Activated CD4-positive, alpha-beta T cell treated with anti-CD3 and anti-CD28 coated beads, Interleukin-2, amount 10 ng/mL, durations not matched to agents 7 days and 5 days (primary cell): ENCODE results near the gene COQ2. TPM values are rescaled to one million over a fixed set of nuclear protein-coding genes. Genes with fewer than 3 reads are reported as not detected.
"Not testable (repeated sequence)": the region's sequence is repeated elsewhere in the genome, so short reads cannot be mapped to it uniquely, and the experiment has no call there.

Experiments
- CTCF ChIA-PET: fragments of 350-600 bp; sonication (Branson Sonifier 250); formaldehyde crosslinking; loops from one replicate; lab custom pipeline; 2021; ENCODE audit warnings: antibody characterized with exemption; lab: Charles Lee
- POLR2A ChIA-PET: fragments of 350-600 bp; sonication (Branson Sonifier 250); formaldehyde crosslinking; loops from one replicate; lab custom pipeline; 2021; ENCODE audit warnings: antibody characterized with exemption; lab: Charles Lee
- DNase-seq: peaks from one replicate; pipeline ENCODE4 v3.0.0-alpha.2; 2020
- H3K27ac Mint-ChIP-seq: one replicate; pipeline ENCODE4 v1.8.0; 2021; ENCODE audit warnings: mild to moderate bottlenecking, moderate library complexity, mixed read lengths
- H3K27me3 Mint-ChIP-seq: one replicate; pipeline ENCODE4 v1.8.0; 2021; ENCODE audit warnings: mixed read lengths
- H3K36me3 Mint-ChIP-seq: one replicate; pipeline ENCODE4 v1.8.0; 2021; ENCODE audit warnings: low read depth, mixed read lengths
- H3K4me1 Mint-ChIP-seq: one replicate; pipeline ENCODE4 v1.8.0; 2021; ENCODE audit warnings: mixed read lengths
- H3K4me3 Mint-ChIP-seq: one replicate; pipeline ENCODE4 v1.8.0; 2021; ENCODE audit warnings: mild to moderate bottlenecking, moderate library complexity, mixed read lengths
- H3K9me3 Mint-ChIP-seq: one replicate; pipeline ENCODE4 v1.8.0; 2021; ENCODE audit warnings: mixed read lengths
- total RNA-seq, 2 experiments: library from RNA; stranded (reverse); gene quantifications; one replicate each; pipeline ENCODE4 v1.2.3, GENCODE V29; 2021

The COQ2 gene
- total RNA-seq, result 10 to 100 TPM; 16.2 to 17.9 TPM

- CTCF ChIA-PET, result interaction anchor here (0.7 to 2.4 kb wide), 20 partner anchors 9 to 433 kb away, joined by 3 to 18 read pairs (median 4); partner anchors contain the start of genes COPS4 and THAP9
- DNase-seq, result peak; percentile 95
- Mint-ChIP-seq H3K4me1 (peaks cover 51% of the 10 kb centered on the region), H3K27me3 (no peaks in the 10 kb centered on the region), H3K9me3 (peaks cover 4% of the 10 kb centered on the region), H3K27ac (peak within 1 kb of the TSS; percentile 99), H3K4me3 (peak within 1 kb of the TSS; percentile 98), H3K36me3 (peaks cover 6% of the 10 kb centered on the region)
- POLR2A ChIA-PET, result interaction anchor here (0.7 to 1.4 kb wide), 4 partner anchors 16 to 206 kb away, joined by 3 read pairs; partner anchors contain the start of genes HELQ and MRPS18C
Observed at GRCh38 chr4:83284193-83285054, at the start of gene COQ2. Gene COQ2 (minus strand): TSS chr4:83284798. CDS start chr4:83284764, 34 bp downstream.

- ChIA-PET CTCF (interaction anchor here (1.2 kb wide), 1 partner anchor 176 kb away, joined by 3 read pairs; no protein-coding TSS in a partner anchor), POLR2A (no interaction called here)
Observed at GRCh38 chr4:83331956-83332355, 47.4 kb upstream of the COQ2 start.

DNA sequence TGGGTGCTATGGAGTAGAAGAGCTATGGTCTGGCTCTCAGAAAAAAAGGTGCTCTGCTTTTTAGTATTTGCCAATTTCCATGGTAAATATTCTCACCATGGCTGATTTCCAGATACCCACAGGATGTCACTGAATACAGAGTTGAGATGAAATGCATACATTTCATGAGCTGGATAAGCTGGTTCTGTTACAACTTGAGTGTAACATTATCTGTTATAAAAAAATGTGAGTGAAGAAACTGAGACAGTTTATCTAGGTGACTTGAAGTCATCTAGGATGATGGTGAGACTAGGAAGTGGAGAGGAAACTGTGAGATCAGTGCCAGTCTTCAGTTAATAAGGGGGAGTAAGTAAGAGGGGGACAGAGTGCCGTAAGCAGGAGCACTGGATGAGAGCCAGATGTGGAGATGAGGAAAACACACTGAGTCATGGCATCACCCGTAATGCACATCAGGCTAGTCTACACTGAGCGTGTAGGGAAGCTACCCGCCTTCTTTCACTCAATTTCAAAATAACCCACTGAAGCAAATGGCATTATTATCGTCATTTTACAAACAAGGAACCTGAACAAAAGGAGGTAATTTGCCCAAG lies 45.0 kb upstream of the COQ2 start:
- peaks cover 29% of the 10 kb centered on the region for H3K4me1 Mint-ChIP-seq
- no peak overlapping the region for H3K27ac Mint-ChIP-seq

More at GRCh38 chr4:83331956-83332355, 47.4 kb upstream of the COQ2 start:
- DNase-seq, result no peak
- H3K27ac Mint-ChIP-seq, result no peak overlapping the region
- peaks cover 36% of the 10 kb centered on the region for H3K36me3 Mint-ChIP-seq
- H3K27me3 Mint-ChIP-seq, result peaks cover 7% of the 10 kb centered on the region
- H3K9me3 Mint-ChIP-seq, result no peaks in the 10 kb centered on the region
- H3K4me1 Mint-ChIP-seq, result peaks cover 38% of the 10 kb centered on the region
- no peak overlapping the region for H3K4me3 Mint-ChIP-seq

GRCh38 chr4:83328521-83329187 lies 44.1 kb upstream of the COQ2 start:
- H3K4me1 Mint-ChIP-seq, result peaks cover 21% of the 10 kb centered on the region
- no peak overlapping the region for H3K4me3 Mint-ChIP-seq
- H3K9me3 Mint-ChIP-seq, result no peaks in the 10 kb centered on the region
- DNase-seq, result no peak
- ChIA-PET CTCF (interaction anchor here (0.5 to 2.3 kb wide), 6 partner anchors 8 to 149 kb away, joined by 3 to 8 read pairs (median 3); partner anchors contain the start of gene COQ2), POLR2A (no interaction called here)
- H3K27ac Mint-ChIP-seq, result no peak overlapping the region
- peaks cover 41% of the 10 kb centered on the region for H3K36me3 Mint-ChIP-seq
- H3K27me3 Mint-ChIP-seq, result no peaks in the 10 kb centered on the region

More for the DNA sequence above, 45.0 kb upstream of the COQ2 start:
- POLR2A ChIA-PET, result no interaction called here
- H3K36me3 Mint-ChIP-seq, result peaks cover 41% of the 10 kb centered on the region
- CTCF ChIA-PET, result interaction anchor here (0.5 to 2.3 kb wide), 7 partner anchors 8 to 370 kb away, joined by 3 to 8 read pairs (median 3); partner anchors contain the start of gene COQ2
- H3K27me3 Mint-ChIP-seq, result no peaks in the 10 kb centered on the region
- H3K9me3 Mint-ChIP-seq, result no peaks in the 10 kb centered on the region
- DNase-seq, result no peak
- H3K4me3 Mint-ChIP-seq, result no peak overlapping the region

- Mint-ChIP-seq H3K27ac (no peak overlapping the region), H3K4me1 (peaks cover 6% of the 10 kb centered on the region), H3K9me3 (no peaks in the 10 kb centered on the region), H3K36me3 (peaks cover 31% of the 10 kb centered on the region), H3K4me3 (no peak overlapping the region), H3K27me3 (no peaks in the 10 kb centered on the region)
- CTCF ChIA-PET, result interaction anchor here (1.2 kb wide), 1 partner anchor 897 kb away, joined by 3 read pairs; no protein-coding TSS in a partner anchor
- POLR2A ChIA-PET, result no interaction called here
- DNase-seq, result no peak
Observed at GRCh38 chr4:83326546-83326945, 41.9 kb upstream of the COQ2 start.

DNA sequence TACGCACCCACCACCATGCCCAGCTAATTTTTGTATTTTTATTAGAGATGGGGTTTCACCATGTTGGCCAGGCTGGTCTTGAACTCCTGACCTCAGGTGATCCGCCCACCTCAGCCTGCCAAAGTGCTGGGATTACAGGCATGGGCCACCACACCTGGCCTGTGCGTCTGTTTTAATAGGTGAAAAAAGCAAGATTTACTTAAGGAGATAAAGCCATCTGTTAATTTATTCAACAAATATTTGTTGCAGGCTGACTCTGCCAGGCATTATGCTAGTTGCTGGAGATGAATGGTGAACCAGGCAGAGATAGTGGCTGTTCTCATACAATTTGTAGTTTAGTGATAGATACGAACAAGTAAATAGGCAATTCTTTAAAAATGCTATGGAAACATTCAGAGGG lies 40.7 kb upstream of the COQ2 start:
- H3K9me3 Mint-ChIP-seq, H3K27me3 Mint-ChIP-seq, DNase-seq, POLR2A ChIA-PET, H3K4me3 Mint-ChIP-seq, H3K27ac Mint-ChIP-seq: not testable (repeated sequence)
- CTCF ChIA-PET, result interaction anchor here (0.8 kb wide), 1 partner anchor 35 kb away, joined by 3 read pairs; no protein-coding TSS in a partner anchor
- peaks cover 15% of the 10 kb centered on the region for H3K4me1 Mint-ChIP-seq
- peaks cover 38% of the 10 kb centered on the region for H3K36me3 Mint-ChIP-seq

DNA sequence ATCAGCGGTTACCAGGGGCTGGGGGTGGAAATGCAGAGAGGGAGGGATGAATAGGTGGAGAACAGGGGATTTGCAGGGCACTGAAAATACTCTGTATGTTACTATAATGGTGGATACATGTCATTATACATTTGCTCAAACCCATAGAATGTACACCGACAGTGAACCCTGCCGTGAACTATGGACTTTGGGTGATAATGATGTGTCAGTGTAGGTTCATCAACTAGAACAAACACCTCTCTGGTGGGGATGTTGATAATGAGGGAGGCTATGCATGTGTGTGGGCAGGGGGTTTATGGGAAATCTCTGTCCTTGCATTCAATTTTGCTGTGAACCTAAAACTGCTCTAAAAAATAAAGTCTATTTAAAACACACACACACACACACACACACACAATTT lies 38.5 kb upstream of the COQ2 start:
- Mint-ChIP-seq H3K27ac (no peak overlapping the region), H3K9me3 (no peaks in the 10 kb centered on the region), H3K4me3 (no peak overlapping the region), H3K4me1 (peaks cover 16% of the 10 kb centered on the region), H3K36me3 (peaks cover 37% of the 10 kb centered on the region), H3K27me3 (no peaks in the 10 kb centered on the region)
- ChIA-PET POLR2A (no interaction called here), CTCF (interaction anchor here (0.6 to 0.7 kb wide), 2 partner anchors 29 to 532 kb away, joined by 3 read pairs; no protein-coding TSS in a partner anchor)
- DNase-seq, result no peak

DNA sequence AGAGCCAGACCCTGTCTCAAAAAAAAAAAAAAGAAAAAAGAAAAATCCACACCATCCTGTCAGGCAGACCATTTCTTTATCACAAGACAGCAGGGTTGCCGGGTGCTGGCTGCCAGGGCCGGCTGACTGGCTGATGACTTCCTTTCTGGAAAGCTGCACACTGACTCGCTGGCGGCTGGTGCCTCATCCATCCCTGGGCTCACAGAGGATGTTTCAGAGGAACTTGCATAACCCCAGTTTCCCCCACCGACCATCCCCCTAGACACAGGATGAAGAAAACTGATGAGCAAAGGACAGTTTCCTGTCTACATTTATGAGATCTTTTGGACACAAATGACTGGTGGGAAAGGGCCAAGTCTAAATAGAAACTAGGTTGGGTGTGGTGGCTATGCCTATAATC lies 36.0 kb upstream of the COQ2 start:
- Mint-ChIP-seq H3K27me3 (no peaks in the 10 kb centered on the region), H3K4me3 (no peak overlapping the region), H3K36me3 (peaks cover 49% of the 10 kb centered on the region), H3K27ac (peak overlapping the region; percentile 14), H3K9me3 (no peaks in the 10 kb centered on the region), H3K4me1 (peaks cover 16% of the 10 kb centered on the region)
- peak; percentile 18 for DNase-seq
- ChIA-PET CTCF (interaction anchor here (1.0 to 1.6 kb wide), 2 partner anchors 9 to 30 kb away, joined by 3 to 8 read pairs; no protein-coding TSS in a partner anchor), POLR2A (no interaction called here)

DNA sequence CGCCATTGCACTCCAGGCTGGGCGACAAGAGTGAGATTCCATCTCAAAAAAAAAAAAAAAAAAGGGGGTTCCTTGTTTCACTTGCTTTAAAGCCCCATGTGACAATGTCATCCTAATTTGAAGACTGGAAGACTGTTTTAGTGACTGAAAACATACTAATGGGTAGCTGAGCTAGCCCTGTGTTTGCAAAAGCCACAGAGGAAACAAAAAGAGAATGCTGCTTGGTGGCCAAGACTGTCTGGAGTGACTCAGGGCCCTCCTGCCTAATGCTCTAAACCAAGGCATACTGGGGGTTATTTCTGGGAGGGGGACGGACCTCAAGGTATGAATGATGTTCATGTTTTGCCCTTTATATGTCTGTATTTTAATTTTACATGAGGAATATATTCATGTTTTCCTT lies 34.1 kb upstream of the COQ2 start:
- no peaks in the 10 kb centered on the region for H3K27me3 Mint-ChIP-seq
- peaks cover 16% of the 10 kb centered on the region for H3K4me1 Mint-ChIP-seq
- ChIA-PET POLR2A (no interaction called here), CTCF (interaction anchor here (0.7 to 1.3 kb wide), 3 partner anchors 13 to 244 kb away, joined by 3 to 5 read pairs (median 3); no protein-coding TSS in a partner anchor)
- no peaks in the 10 kb centered on the region for H3K9me3 Mint-ChIP-seq
- H3K27ac Mint-ChIP-seq, result no peak overlapping the region
- H3K4me3 Mint-ChIP-seq, result no peak overlapping the region
- peaks cover 51% of the 10 kb centered on the region for H3K36me3 Mint-ChIP-seq
- no peak for DNase-seq

- no peak for DNase-seq
- Mint-ChIP-seq H3K27me3 (no peaks in the 10 kb centered on the region), H3K9me3 (no peaks in the 10 kb centered on the region), H3K36me3 (peaks cover 51% of the 10 kb centered on the region), H3K27ac (no peak overlapping the region), H3K4me3 (no peak overlapping the region), H3K4me1 (peaks cover 16% of the 10 kb centered on the region)
- ChIA-PET POLR2A (no interaction called here), CTCF (no interaction called here)
Observed at GRCh38 chr4:83317671-83318070, 33.1 kb upstream of the COQ2 start.

DNA sequence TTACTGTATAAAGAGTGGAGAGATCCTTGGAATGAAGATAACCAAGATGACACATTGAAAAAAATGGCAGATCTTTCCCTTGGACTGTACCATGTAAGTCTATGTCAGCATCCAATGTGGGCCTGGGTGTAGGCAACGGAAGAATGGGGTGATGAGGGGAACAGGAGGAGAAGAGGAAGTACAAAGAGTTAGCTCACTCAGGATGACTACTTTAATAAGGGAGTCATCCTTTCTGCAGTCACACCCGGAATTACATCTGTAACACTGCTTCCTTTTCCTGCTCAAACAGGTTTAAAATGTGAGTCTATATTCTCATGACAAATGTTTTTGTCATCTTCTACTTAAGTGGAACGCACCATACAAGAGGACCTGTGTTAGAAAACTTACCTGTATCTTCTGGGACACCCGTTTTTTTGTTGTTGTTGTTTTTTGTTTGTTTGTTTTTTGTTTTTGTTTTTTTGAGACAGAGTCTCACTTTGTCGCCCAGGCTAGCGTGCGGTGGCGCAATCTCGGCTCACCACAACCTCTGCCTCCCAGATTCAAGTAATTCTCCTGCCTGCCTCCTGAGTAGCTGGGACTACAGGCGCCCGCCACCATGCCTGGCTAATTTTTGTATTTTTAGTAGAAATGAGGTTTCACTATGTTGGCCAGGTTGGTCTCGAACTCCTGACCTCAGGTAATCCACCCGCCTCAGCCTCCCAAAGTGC lies 32.0 kb upstream of the COQ2 start:
- Mint-ChIP-seq H3K27me3 (no peaks in the 10 kb centered on the region), H3K36me3 (peaks cover 53% of the 10 kb centered on the region), H3K27ac (no peak overlapping the region), H3K9me3 (no peaks in the 10 kb centered on the region), H3K4me3 (no peak overlapping the region), H3K4me1 (peaks cover 16% of the 10 kb centered on the region)
- ChIA-PET CTCF (no interaction called here), POLR2A (no interaction called here)
- DNase-seq, result no peak
